Mesenchymal stem cell (in vitro differentiated cells and primary cell): ENCODE measurements around the gene SRPK3.

Experiments used
- DNase-seq: peaks from one replicate; pipeline ENCODE4 v3.0.0-alpha.2; 2013
- H2AFZ ChIP-seq: one replicate; pipeline ENCODE4 v1.6.1; 2013; ENCODE audit warnings: low read depth, mild to moderate bottlenecking, control low read depth, inconsistent platforms, low read length, moderate library complexity
- H2AK5ac ChIP-seq: 2 replicates; pipeline ENCODE4 v1.6.1; 2013; ENCODE audit warnings: low read length, moderate library complexity, mild to moderate bottlenecking, inconsistent platforms; ENCODE audit not compliant: severe bottlenecking
- H2BK120ac ChIP-seq: one replicate; pipeline ENCODE4 v1.6.1; 2013; ENCODE audit warnings: low read depth, mild to moderate bottlenecking, inconsistent platforms, low read length, moderate library complexity
- H2BK12ac ChIP-seq, 2 experiments: one replicate each; pipeline ENCODE4 v1.6.1; 2013; ENCODE audit warnings: inconsistent platforms in 2 of 2, low read length in 2 of 2, mild to moderate bottlenecking in 2 of 2, moderate library complexity in 2 of 2, control low read depth in 1 of 2
- H2BK15ac ChIP-seq: one replicate; pipeline ENCODE4 v1.6.1; 2013; ENCODE audit warnings: mild to moderate bottlenecking, low read depth, inconsistent platforms; ENCODE audit not compliant: poor library complexity, severe bottlenecking
- H2BK5ac ChIP-seq: 2 replicates; pipeline ENCODE4 v1.6.1; 2013; ENCODE audit warnings: low read depth, mild to moderate bottlenecking, low read length, control low read depth, inconsistent platforms; ENCODE audit not compliant: poor library complexity, severe bottlenecking
- H3K14ac ChIP-seq, 2 experiments: one replicate each; pipeline ENCODE4 v1.6.1; 2013; ENCODE audit warnings: inconsistent platforms in 2 of 2, low read length in 2 of 2, control low read depth in 1 of 2, mild to moderate bottlenecking in 1 of 2, moderate library complexity in 1 of 2
- H3K18ac ChIP-seq, 2 experiments: one replicate each; pipeline ENCODE4 v1.6.1; 2013; ENCODE audit warnings: inconsistent platforms in 2 of 2, low read length in 2 of 2, control low read depth in 1 of 2, low read depth in 1 of 2, mild to moderate bottlenecking in 1 of 2
- H3K23ac ChIP-seq, 2 experiments: one replicate each; pipeline ENCODE4 v1.6.1; 2013; ENCODE audit warnings: inconsistent platforms in 2 of 2, low read length in 2 of 2, mild to moderate bottlenecking in 2 of 2, moderate library complexity in 2 of 2, control low read depth in 1 of 2
- H3K27ac ChIP-seq: 2 replicates; pipeline ENCODE4 v1.5.1; 2013; ENCODE audit warnings: mild to moderate bottlenecking, moderate library complexity, low read length, control low read depth, inconsistent platforms; ENCODE audit not compliant: poor library complexity, severe bottlenecking
- H3K27me3 ChIP-seq, 2 experiments: 2 replicates each; pipeline versions ENCODE4 v1.6.1 to v1.7.0; 2013; ENCODE audit warnings: low read length in 2 of 2, mild to moderate bottlenecking in 2 of 2, moderate library complexity in 2 of 2, control low read depth in 1 of 2, inconsistent platforms in 1 of 2; ENCODE audit not compliant: control insufficient read depth in 1 of 2, insufficient read depth in 1 of 2
- H3K36me3 ChIP-seq, 2 experiments: 2 replicates each; pipeline versions ENCODE4 v1.6.1 to v1.7.0; 2013; ENCODE audit warnings: low read length in 2 of 2, control low read depth in 1 of 2, inconsistent platforms in 1 of 2, low read depth in 1 of 2, mild to moderate bottlenecking in 1 of 2; ENCODE audit not compliant: insufficient read depth in 2 of 2, control insufficient read depth in 1 of 2
- H3K4ac ChIP-seq, 2 experiments: one replicate each; pipeline ENCODE4 v1.6.1; 2013; ENCODE audit warnings: inconsistent platforms in 2 of 2, low read length in 2 of 2, mild to moderate bottlenecking in 2 of 2, moderate library complexity in 2 of 2, control low read depth in 1 of 2, low read depth in 1 of 2
- H3K4me1 ChIP-seq: 2 replicates; pipeline ENCODE4 v1.6.1; 2013; ENCODE audit warnings: low read depth, low read length, control low read depth; ENCODE audit not compliant: control insufficient read depth, insufficient read depth
- H3K4me2 ChIP-seq: 2 replicates; pipeline ENCODE4 v1.6.1; 2013; ENCODE audit warnings: low read length, mild to moderate bottlenecking, inconsistent platforms; ENCODE audit not compliant: poor library complexity, severe bottlenecking
- H3K4me3 ChIP-seq, 2 experiments: 2 replicates each; pipeline versions ENCODE4 v1.5.1 to v1.7.0; 2013; ENCODE audit warnings: low read length in 2 of 2, mild to moderate bottlenecking in 2 of 2, control low read depth in 1 of 2, low read depth in 1 of 2; ENCODE audit not compliant: insufficient read depth in 1 of 2
- H3K79me1 ChIP-seq: replicated peaks from 2 replicates; pipeline ENCODE4 v1.6.1; 2013; ENCODE audit warnings: mild to moderate bottlenecking, control low read depth, low read length, inconsistent platforms; ENCODE audit not compliant: poor library complexity, severe bottlenecking
- H3K9ac ChIP-seq: 2 replicates; pipeline ENCODE4 v1.7.0; 2013; ENCODE audit warnings: mild to moderate bottlenecking, low read length, moderate library complexity
- H3K9me3 ChIP-seq: 2 replicates; pipeline ENCODE4 v1.7.0; 2013; ENCODE audit warnings: mild to moderate bottlenecking, low read length; ENCODE audit not compliant: control insufficient read depth
- H4K8ac ChIP-seq: one replicate; pipeline ENCODE4 v1.6.1; 2013; ENCODE audit warnings: inconsistent platforms, mild to moderate bottlenecking, low read length, moderate library complexity
- H4K91ac ChIP-seq: one replicate; pipeline ENCODE4 v1.6.1; 2013; ENCODE audit warnings: mild to moderate bottlenecking, low read length, inconsistent platforms
- WGBS: methylation state at CpG from one replicate; pipeline ENCODE4 v1.1.7; 2013; ENCODE audit warnings: mixed read lengths; 5-methylcytosine and 5-hydroxymethylcytosine counted together

The SRPK3 gene

DNA sequence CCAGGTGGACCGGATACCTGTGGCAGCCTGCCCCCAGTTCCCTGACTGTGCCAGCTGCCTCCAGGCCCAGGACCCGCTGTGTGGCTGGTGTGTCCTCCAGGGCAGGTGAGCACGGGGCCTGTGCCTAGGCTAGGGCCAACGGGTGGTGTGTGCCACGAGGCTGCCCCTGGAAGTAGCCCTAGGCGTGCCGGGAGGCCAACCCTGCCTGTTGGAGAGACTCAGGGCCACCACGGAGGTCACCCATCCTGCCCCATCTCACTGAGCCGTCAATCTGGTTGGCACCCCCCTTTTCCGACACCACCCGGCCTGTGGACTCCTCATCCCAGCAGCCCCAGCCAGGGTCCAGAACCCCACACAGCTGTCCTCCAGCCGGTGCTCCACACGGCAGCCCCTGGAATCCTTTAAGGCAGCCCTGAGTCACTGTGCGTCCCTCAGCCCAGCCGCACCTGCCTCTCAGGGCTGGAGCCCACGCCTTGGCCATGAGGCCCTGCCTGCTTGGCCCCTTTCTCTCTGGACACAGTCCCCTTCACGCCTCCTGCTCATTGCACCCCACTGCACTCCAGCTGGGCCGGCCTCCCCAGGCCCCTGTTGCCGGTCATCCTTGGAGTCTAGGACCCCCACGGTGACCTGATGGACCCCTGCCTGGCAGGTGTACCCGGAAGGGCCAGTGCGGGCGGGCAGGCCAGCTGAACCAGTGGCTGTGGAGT is 11.5 kb upstream of the SRPK3 start:
- no peak overlapping the region for H3K4me2 ChIP-seq
- H3K27ac ChIP-seq: no peak overlapping the region
- no peak overlapping the region for H2BK12ac ChIP-seq
- H3K4me1 ChIP-seq: peaks cover 27% of the 10 kb centered on the region
- no peak overlapping the region for H3K18ac ChIP-seq
- no peak overlapping the region for H2BK15ac ChIP-seq
- H3K4ac ChIP-seq: no peak overlapping the region
- no peak overlapping the region for H2BK5ac ChIP-seq
- H3K14ac ChIP-seq: no peak overlapping the region
- no peak overlapping the region for H3K23ac ChIP-seq
- H3K36me3 ChIP-seq: peaks cover 6 to 75% of the 10 kb centered on the region in 2 experiments
- H3K27me3 ChIP-seq: no peaks in the 10 kb centered on the region
- 96% methylated on average over 16 of the region's 23 CpGs for WGBS
- DNase-seq: no peak
- H3K9me3 ChIP-seq: no peaks in the 10 kb centered on the region
- H3K9ac ChIP-seq: no peak overlapping the region
- H3K79me1 ChIP-seq: peaks cover 8% of the 10 kb centered on the region
- H3K4me3 ChIP-seq: no peak overlapping the region
- no peak overlapping the region for H2BK120ac ChIP-seq
- H4K91ac ChIP-seq: no peak overlapping the region
- no peak overlapping the region for H2AK5ac ChIP-seq
- H2AFZ ChIP-seq: no peak overlapping the region
- H4K8ac ChIP-seq: no peak overlapping the region

DNA sequence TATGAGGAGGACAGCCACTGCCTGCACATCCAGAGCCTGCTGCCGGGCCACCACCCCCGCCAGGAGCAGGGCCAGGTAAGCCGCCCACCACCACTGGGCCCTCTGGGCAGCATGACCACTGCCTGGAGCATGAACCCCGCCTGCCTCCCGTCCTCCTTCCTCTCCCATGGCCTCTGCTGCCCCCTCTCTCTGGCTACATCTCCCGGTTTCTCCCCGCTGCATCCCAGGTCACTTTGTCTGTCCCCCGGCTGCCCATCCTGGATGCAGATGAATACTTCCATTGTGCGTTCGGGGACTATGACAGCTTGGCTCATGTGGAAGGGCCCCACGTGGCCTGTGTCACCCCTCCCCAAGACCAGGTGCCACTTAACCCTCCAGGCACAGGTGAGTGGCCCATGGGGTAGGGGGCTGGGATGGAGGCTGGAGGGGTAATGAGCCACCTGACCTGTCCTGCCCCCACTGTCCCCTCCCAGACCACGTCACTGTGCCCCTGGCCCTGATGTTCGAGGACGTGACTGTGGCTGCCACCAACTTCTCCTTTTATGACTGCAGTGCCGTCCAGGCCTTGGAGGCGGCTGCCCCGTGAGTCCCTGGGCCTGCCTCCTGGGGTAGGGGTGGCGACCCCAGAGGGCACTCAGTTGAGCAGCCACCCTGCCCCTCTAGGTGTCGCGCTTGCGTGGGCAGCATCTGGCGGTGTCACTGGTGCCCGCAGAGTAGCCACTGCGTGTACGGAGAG is 10.8 kb upstream of the SRPK3 start:
- H2BK15ac ChIP-seq: no peak overlapping the region
- no peak overlapping the region for H2BK5ac ChIP-seq
- no peak overlapping the region for H2AK5ac ChIP-seq
- H3K4me1 ChIP-seq: peaks cover 20% of the 10 kb centered on the region
- H3K27ac ChIP-seq: no peak overlapping the region
- peaks cover 6 to 83% of the 10 kb centered on the region in 2 experiments for H3K36me3 ChIP-seq
- no peak overlapping the region for H3K18ac ChIP-seq
- 90% methylated on average over 22 of the region's 25 CpGs for WGBS
- no peak overlapping the region for H2BK12ac ChIP-seq
- H3K9me3 ChIP-seq: no peaks in the 10 kb centered on the region
- peaks cover 3% of the 10 kb centered on the region for H3K79me1 ChIP-seq
- H3K23ac ChIP-seq: no peak overlapping the region
- H2BK120ac ChIP-seq: no peak overlapping the region
- H3K9ac ChIP-seq: no peak overlapping the region
- no peak overlapping the region for H3K4me2 ChIP-seq
- H3K14ac ChIP-seq: no peak overlapping the region
- H3K4me3 ChIP-seq: no peak overlapping the region
- no peak overlapping the region for H3K4ac ChIP-seq
- H4K91ac ChIP-seq: no peak overlapping the region
- no peak overlapping the region for H2AFZ ChIP-seq
- H3K27me3 ChIP-seq: no peaks in the 10 kb centered on the region
- no peak for DNase-seq
- H4K8ac ChIP-seq: no peak overlapping the region

DNA sequence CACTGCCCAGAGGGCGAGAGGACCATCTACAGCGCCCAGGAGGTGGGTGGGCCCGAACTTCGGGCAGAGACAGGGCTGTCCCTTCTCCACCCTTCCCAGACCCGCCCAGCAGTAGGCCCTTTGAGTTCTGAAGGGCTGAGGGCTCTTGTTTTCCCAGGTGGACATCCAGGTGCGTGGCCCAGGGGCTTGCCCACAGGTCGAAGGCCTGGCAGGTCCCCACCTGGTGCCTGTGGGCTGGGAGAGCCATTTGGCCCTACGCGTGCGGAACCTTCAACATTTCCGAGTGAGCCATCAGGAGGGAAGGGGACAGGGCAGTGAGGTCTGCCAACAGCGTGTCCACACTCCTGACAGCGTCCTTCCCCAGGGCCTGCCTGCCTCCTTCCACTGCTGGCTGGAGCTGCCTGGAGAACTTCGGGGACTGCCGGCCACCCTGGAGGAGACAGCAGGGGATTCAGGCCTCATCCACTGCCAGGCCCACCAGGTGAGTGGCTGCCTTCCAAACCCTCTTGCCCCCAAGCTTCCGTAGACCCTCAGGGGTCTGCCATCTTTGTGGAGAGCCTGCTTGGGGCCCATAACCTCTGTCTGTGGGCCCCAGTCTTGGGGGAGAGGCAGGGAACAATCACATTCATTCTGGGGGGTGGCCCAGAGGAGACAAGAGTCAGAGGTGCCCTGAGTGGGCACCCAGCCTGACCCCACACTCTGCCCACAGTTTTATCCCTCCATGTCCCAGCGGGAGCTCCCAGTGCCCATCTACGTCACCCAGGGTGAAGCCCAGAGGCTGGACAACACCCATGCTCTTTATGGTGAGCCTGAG is 10.0 kb upstream of the SRPK3 start:
- Histone ChIP-seq H3K79me1 (peaks cover 2% of the 10 kb centered on the region), H4K91ac (no peak overlapping the region), H3K9me3 (no peaks in the 10 kb centered on the region), H3K36me3 (peaks cover 6 to 90% of the 10 kb centered on the region in 2 experiments), H3K4me1 (peaks cover 13% of the 10 kb centered on the region), H2BK12ac (no peak overlapping the region), H3K4me2 (no peak overlapping the region), H3K27ac (no peak overlapping the region), H2BK15ac (no peak overlapping the region), H2BK5ac (no peak overlapping the region), H4K8ac (no peak overlapping the region), H3K27me3 (no peaks in the 10 kb centered on the region), H3K23ac (no peak overlapping the region), H2AFZ (no peak overlapping the region), H3K14ac (no peak overlapping the region), H3K18ac (no peak overlapping the region), H2BK120ac (no peak overlapping the region), H3K4me3 (no peak overlapping the region), H2AK5ac (no peak overlapping the region), H3K4ac (no peak overlapping the region), H3K9ac (no peak overlapping the region)
- 95% methylated on average over 7 of the region's 18 CpGs for WGBS
- no peak for DNase-seq
